ENCODE results near the gene SYCP1. TPM values are rescaled to one million over a fixed set of nuclear protein-coding genes. Genes with fewer than 3 reads are reported as not detected.
"Not testable (repeated sequence)": the region's sequence is repeated elsewhere in the genome, so short reads cannot be mapped to it uniquely, and the experiment has no call there.

Gene SYCP1, protein sequence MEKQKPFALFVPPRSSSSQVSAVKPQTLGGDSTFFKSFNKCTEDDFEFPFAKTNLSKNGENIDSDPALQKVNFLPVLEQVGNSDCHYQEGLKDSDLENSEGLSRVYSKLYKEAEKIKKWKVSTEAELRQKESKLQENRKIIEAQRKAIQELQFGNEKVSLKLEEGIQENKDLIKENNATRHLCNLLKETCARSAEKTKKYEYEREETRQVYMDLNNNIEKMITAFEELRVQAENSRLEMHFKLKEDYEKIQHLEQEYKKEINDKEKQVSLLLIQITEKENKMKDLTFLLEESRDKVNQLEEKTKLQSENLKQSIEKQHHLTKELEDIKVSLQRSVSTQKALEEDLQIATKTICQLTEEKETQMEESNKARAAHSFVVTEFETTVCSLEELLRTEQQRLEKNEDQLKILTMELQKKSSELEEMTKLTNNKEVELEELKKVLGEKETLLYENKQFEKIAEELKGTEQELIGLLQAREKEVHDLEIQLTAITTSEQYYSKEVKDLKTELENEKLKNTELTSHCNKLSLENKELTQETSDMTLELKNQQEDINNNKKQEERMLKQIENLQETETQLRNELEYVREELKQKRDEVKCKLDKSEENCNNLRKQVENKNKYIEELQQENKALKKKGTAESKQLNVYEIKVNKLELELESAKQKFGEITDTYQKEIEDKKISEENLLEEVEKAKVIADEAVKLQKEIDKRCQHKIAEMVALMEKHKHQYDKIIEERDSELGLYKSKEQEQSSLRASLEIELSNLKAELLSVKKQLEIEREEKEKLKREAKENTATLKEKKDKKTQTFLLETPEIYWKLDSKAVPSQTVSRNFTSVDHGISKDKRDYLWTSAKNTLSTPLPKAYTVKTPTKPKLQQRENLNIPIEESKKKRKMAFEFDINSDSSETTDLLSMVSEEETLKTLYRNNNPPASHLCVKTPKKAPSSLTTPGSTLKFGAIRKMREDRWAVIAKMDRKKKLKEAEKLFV
- 0.90 TPM for polyA plus RNA-seq (ENCODE audit: insufficient read length)
- long read RNA-seq, donor 1, partial matches to known transcripts: 7 of 7 reads
- long read RNA-seq, donor 1, other reads (novel, unspliced or antisense): 0 of 7 reads
- long read RNA-seq, donor 2: 0 reads
- long read RNA-seq, donor 3: 0 reads
- long read RNA-seq, donor 4: 0 reads
- long read RNA-seq, donor 5: 0 reads
- long read RNA-seq, donor 6: 0 reads
- long read RNA-seq, donor 7: 0 reads
- long read RNA-seq, donor 8: 0 reads

DNA sequence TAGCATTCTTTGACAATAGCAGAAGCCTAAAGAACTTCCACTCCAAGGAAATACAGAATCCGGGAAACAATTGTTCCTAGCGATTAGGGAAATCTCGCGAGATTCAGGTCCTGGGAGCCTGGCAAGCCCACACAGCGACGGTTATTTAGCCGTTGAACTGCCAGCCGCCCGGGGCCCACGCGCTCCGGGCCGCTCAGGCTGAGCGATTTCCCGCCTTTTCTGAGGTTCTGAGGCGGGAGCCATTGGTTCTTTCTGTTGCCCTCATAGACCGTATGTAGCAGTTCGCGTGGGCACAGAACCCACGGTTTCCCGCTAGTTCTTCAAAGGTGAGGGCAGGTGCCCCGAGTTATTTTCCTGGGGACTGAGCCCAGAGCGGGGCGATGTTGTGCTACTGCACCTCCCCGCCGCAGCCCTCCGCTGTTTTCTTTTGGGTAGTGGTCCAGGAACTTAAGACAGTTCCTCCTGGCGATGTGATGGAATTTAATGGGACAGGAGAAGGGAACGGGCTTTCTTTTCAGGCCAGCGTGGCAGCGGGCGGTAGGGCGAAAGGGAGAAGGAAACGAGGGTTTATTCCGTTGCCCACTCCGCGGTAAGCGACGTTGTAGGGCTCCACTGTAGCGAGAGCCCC, at the start of gene SYCP1:
Gene SYCP1, plus strand, starts transcription at position 171 of the 628 bp plus-strand sequence. CDS start 602 bp downstream, outside the sequence.
- peak; percentile 2 for DNase-seq

DNA sequence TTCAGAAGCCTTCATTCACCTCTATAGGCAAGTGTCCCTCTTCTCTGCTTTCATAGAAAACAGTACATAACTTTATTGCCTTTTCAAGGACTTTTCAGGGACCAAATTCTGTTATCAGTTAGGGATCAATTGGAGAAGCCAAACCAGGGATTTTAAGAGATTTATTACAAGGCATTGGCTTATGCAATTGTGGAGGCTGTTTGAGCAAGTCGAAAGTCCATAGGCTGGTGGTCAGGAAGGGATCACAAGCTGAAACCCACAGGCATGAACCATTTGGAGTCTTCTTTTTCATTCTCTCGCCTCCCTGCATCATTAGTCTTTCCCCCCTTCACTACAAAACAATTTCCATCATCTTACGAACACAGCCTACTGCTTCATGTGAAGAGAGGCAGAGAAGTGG, 34.8 kb upstream of the SYCP1 start:
- DNase-seq: no peak

DNA sequence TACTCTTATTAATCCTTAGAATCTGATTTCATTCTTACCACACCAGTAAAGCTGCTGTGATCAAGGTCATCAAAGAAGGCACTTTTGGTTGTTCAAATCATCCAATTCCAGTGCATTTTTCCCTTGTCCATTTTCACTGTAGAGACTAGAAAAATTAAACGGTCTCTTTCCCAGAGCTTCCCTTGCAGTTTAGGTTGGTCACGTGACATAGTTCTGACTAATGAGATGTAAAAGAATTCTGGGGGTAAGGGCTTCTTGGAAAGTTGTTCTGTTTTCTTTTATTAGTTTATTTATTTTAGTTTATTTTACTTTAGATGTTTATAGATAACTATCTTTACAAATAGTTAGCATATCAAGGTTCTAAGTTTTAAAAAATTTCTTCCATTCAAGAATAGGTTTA, 34.3 kb upstream of the SYCP1 start:
- no peak for DNase-seq

DNA sequence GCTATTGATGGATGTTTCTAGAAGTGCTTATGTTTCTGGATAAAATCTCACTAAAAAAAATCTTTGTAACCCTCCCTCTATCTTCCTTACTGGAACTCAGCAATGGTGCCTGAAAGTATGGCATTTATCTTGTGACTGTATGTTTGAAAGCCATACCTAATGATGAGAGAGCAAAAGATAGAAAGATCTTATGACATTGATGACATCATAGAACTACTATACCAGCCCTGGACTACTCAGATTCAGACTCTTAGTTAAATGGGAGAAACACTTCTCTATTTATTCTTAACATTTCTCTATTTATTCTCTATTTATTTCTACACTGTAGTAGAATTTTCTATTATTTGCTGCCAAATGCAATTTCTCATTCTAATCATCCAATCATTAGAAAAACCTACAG, 32.7 kb upstream of the SYCP1 start:
- DNase-seq: no peak

DNA sequence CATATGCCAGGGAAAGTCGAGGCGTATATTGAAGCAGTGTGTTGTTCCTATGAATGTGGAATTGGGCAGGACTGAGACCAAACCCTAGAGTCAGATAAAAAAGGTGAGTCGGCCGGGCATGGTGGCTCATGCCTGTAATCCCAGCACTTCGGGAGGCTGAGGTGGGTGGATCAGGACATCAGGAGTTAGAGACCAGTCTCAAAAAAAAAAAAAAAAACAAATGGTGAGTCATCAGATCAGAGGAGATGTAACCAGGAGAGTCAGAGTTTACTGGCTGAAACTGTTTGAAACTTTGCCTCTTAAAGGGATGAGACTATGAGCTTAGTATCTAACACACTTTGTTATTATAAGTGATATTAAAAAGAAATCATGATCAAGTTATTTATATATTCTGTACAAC, 26.4 kb upstream of the SYCP1 start:
- no peak for DNase-seq

DNA sequence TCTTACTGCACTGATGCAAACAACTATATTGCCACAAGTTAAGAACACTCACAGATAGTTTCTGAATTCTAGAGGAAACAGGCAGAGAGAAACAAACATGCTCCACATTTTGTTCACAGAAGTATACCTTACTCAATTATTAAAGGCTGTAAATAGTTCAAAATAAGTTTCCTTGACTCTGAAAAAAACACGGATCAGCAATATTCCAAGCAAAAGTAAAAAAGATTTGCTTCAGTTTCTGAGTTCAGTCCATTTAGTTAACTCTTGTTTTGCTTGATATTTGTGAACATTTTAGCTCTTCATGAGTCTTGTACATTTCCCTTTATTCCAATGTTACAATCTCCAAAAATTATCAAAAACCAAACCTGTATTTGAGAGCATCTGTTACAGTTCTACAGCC, 24.6 kb upstream of the SYCP1 start:
- DNase-seq: not testable (repeated sequence)

DNA sequence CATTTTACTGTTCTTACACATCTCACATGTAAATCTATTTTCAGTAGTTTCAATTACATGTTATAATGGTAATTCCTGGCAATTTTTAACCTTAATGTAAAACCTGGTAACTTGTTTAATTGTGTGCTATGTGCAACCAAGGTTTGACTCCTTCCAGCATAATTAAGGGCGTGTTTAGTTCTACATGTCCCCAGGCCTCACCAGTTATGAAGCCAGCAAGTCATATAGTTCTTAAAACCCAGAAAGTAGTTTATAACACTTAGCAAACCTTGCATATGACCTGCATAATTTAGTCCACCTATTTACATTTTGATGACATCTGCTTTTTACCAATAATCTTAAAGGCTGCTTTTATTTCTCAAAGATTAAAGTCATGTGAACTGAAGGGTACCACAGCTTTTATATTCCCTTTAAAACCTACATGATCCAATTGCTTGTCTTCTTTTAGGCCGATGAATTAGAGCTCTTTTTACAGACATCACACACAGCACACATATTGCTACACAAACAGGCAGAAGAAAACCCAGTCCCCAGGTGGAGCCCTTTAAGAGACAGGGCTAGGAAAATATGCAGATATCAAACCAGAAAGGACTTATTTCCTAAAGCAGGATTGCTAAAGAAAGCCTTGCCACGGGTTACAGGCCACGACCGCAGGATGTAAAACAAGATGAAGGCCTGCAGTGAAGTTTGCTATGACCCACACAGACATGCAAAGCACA, 23.2 kb upstream of the SYCP1 start:
- no peak for DNase-seq

DNA sequence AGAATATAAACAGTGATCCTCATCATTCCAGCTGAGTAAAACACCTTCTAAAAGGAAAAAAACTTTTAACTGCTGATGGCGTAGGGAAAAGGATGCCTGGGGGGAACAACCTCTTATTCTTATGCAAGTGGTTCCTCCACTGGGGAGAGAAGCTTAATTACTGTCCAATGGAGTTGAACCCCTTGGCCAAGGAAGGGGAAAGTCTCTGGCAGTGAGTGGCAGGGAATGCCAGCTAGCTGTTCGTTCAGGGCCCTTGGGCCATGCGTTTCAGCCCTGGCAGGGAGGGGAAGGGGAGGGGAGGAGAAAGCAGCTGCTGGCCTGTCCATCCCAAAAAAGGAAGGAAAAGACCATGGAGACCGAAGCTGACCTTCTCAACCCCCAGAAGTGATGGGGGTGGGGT, 22.6 kb upstream of the SYCP1 start:
- DNase-seq: no peak

DNA sequence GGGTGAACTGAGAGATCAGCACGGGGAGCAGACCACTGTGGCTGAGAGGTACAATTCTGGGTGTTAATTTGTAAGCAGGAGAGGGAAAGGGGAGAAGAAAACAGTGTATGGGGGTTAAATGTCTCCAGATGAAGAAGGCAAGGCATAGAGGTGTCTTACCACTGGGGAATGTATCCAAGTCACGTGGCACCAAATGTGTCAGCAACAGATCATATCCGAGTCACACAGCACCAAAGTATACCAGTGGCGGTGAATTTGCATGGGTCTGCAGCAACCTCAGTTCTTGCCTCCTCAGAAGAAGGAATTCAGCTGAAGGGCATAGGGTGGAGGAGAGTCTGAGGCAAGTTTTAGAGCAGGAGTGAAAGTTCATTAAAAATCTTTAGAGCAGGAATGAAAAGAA, 21.2 kb upstream of the SYCP1 start:
- no peak for DNase-seq

DNA sequence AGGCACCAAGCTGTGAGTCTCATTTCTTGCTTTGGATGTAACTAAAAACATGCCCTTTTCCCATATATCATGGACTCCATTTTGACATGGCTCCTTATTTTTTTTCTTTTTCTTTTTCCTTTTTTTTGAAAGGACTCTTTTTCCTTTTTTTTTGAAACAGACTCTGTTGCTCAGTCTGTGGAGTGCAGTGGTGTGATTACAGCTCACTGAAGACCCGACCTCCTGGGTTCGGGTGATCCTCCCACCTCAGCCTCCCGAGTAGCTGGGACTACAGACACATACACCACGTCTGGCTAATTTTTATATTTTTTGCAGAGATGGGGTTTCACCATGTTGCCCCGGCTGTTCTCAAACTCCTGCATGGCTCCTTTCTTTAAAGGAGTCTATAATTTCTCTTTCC, 10.4 kb upstream of the SYCP1 start:
- DNase-seq: no peak

DNA sequence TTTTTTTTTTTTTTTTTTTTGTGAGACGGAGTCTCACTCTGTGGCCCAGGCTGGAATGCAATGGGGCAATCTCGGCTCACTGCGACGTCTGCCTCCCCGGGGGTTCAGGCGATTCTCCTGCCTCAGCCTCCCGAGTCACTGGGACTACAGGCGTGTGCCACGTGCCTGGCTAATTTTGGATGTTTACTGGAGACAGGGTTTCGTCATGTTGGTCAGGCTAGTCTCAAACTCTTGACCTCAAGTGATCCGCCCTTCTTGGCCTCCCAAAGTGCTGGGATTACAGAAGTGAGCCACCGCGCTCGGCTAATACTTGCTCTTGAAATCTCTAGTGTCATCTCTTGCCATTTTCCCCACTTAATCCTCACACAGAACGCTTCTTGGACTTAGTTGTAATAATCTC, 1.1 kb upstream of the SYCP1 start:
- DNase-seq: no peak

DNA sequence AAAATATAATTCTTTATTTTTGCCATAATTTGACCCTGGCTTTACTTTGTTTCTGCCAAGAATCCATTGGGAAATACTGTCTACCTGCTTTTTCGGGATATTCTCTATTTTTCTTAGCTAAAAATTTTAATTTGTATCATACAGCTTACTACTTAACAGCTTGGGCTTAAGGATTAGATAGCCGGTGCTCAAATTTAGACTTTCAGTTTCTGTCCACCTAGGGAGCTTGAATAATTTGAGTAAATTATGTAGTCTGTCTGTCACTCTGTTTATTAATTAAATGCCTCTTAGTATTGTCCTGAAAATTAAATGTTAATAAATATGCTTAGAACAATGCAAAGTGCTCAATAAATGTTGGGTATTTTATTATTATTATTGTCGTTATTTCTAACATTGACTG, 6.7 kb downstream of the SYCP1 start:
- DNase-seq: no peak

DNA sequence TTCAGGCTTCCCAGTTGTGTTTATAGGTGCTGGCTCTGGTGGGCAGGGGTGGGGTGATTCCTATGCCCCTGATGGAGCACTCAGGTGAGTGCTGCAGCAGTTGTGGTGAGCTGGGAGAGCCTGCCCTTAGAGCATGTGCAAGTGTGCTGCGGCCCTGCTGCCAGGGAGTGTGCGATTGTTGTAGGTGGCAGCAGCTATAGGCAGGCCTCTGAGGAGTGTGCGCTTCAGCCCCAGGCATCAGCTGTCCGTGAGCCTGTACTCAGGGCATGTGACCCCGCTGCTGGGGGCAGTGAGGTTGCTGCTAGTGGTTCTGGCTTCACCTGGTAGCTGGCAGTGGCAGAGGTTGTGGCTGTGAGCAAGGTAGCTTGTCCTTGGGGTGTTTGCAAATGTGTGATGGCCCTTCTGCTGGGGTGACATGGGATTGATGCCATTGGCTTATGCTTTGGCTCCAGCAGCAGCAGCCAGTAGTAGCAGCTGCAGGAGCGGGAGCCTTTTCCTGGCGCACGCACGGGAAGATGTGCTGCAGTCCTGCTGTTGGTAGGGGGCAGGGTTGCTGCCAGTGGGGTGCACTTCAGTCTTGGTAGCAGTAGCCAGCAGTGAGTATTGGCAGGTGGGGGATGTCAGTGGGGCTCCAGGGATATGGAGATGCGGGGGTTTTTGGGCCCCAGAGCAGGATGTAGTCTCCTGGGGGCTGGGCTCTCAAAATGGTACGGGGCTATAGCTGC, 37.7 kb downstream of the SYCP1 start:
- no peak for DNase-seq

DNA sequence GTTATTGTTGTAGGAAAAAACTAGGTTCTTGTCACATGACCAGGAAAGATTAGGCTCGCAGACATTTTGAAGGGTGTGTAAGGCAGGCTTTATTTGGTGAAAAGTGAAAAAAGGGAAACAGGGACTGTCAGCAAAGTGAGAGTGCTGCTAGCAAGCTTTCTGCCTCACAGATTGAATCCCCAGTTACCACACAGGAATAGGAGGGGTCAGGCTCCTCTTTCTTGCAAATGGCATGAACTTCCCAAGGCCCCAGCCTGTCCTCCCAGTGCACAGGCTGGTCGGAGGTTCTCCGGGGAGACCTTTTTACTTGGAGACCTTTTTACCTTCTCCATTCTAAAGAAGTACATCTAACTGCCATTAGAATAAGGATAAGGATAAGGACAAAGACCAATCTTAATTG, 42.1 kb downstream of the SYCP1 start:
- no peak for DNase-seq

DNA sequence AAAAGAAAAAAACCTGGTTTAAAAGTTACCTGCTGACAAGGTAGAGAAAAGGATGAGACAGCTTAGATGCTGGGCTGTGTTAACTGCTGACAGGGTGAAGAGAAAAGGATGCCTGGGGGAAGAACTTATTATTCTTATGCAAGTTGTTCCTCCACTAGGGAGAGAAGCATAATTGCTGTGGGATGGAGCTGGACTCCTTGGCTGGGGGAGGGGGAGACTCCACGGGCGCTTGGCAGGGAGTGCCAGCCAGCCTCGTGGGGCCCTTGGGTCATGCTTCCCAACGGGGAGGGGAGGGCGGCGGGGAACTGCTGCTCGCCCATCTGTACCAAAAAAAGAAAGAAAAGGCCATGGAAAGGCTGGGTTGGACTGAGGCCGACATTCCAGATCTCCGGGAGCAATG, 47.2 kb downstream of the SYCP1 start:
- no peak for DNase-seq

DNA sequence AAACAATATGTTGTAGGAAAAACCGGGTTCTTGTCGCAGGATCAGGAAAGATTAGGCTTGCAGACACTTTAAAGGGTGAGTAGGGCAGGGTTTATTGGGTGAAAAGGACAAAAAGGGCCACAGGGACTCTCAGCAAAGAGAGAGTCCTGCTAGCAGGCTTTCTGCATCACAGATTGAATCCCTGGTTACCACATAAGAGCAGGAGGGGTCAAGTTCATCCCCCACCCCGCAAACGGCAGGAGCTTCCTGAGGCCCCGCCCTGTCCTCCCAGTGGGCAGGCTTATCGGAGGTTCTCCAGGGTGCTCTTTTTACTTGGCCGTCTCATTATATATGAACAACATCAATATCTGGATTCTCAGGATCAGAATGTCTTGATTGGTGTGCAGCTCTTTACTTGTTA, 47.7 kb downstream of the SYCP1 start:
- DNase-seq: no peak

DNA sequence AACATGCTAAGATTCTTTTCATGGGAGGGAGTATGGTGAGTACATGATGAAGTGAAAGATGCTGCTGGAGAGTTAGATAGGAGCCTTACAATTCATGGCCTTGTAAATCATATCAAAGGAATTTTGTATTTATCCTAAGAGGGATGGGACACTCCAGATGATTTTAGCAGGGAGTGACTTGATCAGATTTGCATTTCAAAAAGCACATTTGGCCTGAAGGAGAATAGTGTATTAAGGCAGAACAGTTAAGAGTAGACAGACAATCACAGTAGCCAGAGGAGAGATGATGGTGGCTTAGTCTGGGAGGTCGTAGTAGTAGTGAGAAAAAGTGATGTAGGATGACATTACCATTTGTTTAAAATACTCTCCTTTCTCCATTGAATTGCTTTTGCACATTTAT, 48.8 kb downstream of the SYCP1 start:
- no peak for DNase-seq

DNA sequence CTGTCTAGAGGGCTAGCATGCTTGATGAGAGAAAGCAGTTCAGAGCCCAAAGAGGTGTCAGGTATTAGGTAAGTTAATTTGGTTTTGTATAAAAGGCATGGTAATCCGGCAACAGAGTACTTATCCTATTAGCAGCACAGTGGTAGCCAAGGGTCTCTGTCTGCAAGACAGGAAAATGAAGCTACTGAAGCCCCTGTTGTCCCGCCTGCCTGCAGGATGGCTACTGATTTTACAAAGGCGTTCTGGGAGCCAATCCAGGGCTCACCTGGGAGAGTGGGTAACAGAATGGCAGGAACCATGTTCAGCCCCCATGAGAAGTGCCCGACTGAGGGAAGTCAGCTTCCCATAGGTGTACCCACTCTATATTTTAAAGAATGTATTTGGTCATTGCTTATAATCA, 61.1 kb downstream of the SYCP1 start:
- not testable (repeated sequence) for DNase-seq

DNA sequence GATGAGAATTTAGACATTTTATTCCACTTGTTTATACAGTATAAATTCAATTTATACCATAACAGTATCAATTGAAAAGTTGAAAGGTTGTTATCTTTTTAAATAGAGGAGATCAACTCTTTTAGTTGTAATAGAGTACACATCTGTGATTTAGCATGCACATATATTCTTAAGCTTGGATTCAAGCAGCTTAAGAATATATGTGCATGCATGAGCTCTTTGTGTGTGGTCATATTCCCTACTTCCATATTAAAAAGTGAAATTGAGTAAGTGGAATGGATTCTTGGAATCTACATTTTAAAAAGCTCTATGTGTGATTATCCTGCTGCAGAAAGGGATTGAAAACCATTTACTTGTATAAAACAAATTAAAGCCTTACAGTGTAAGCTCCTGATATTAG, 71.9 kb downstream of the SYCP1 start:
- no peak for DNase-seq

DNA sequence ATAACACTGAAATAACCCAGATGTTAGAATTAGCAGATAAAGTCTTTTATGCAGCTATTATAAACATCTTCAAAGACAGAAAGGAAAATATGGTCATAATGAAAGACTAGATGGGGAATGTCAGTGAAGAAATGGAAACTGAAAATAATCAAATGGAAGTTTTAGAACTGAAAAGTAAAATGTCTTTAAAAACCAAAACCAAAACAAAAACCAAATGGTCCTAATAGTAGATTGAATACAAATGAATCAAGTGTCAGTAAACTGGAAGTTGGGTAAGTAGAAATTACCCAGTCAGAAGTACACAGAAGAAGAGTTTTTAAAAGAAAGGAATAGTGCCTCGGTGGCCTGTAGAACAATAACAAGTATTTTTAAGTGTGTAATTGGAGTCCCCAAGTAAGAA, 72.7 kb downstream of the SYCP1 start:
- DNase-seq: no peak

DNA sequence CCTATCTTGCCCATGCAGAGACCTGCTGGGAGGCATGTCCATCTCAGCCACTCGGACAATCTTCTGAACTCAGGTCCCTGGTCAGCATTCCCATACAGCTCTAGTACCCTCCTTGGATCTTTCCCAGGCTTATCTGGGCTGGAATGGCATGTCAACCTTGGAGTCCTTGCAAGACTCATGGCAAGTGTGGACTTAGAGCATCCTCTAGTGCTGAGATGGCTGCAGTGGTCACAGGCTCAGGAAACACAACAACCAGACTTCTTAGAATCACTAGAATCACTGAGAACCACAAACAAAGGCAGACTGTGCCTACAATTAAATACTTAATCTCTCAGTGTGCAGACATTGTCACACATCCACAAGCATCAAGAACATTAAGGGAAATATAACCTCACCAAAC, 101.9 kb downstream of the SYCP1 start:
- peak; percentile 6 for DNase-seq

All from left kidney (tissue), 8 donors.